B cell (primary cell): ENCODE data around the gene KCNH8. TPM values are rescaled to one million over a fixed set of nuclear protein-coding genes. Genes with fewer than 3 reads are reported as not detected.

Experiments
- ATAC-seq: fragments of 200-7000 bp; cut with Tn5 transposase; one replicate; pipeline ENCODE4 v1.10.0; 2021; ENCODE audit warnings: low read depth, mild to moderate bottlenecking, moderate number of reproducible peaks, moderate library complexity
- CTCF ChIA-PET: fragments of 350-600 bp; sonication (Branson Sonifier 250); formaldehyde crosslinking; loops from one replicate; lab custom pipeline; 2021; ENCODE audit warnings: antibody characterized with exemption, inconsistent platforms; lab: Charles Lee
- POLR2A ChIA-PET: fragments of 350-600 bp; sonication (Branson Sonifier 250); formaldehyde crosslinking; loops from one replicate; lab custom pipeline; 2021; ENCODE audit warnings: antibody characterized with exemption; lab: Charles Lee
- DNase-seq: peaks from one replicate; pipeline ENCODE4 v3.0.0; 2013
- H2AFZ ChIP-seq: 2 replicates; pipeline ENCODE4 v1.6.1; 2012; ENCODE audit warnings: mild to moderate bottlenecking, low read depth, low read length; ENCODE audit not compliant: insufficient read depth, poor library complexity, severe bottlenecking
- H3K27ac ChIP-seq, 2 donors: 1 replicate in 1 of 2; 2 replicates in 1 of 2; pipeline ENCODE4 v1.5.1; 2012 to 2013; ENCODE audit warnings: low read length in 2 of 2, mild to moderate bottlenecking in 2 of 2, moderate library complexity in 1 of 2
- H3K27me3 ChIP-seq, 4 experiments: fragments of 200-600 bp in 1 of 4; sonication (generic) in 1 of 4; replicated peaks in 1 of 4; 1 replicate in 2 of 4; 2 replicates in 2 of 4; pipeline versions ENCODE4 v1.6.1 to v1.7.0; 2013 to 2016; ENCODE audit warnings: low read length in 3 of 4, mild to moderate bottlenecking in 2 of 4, mixed read lengths in 1 of 4, moderate library complexity in 1 of 4; ENCODE audit not compliant: insufficient read depth in 4 of 4, control insufficient read depth in 3 of 4; ENCODE audit errors: control extremely low read depth in 1 of 4
- H3K36me3 ChIP-seq, 2 experiments: replicated peaks in 1 of 2; 1 replicate in 1 of 2; 2 replicates in 1 of 2; pipeline versions ENCODE4 v1.6.1 to v1.7.1; 2013; ENCODE audit warnings: low read length in 1 of 2; ENCODE audit not compliant: insufficient read depth in 2 of 2, control insufficient read depth in 1 of 2; ENCODE audit errors: control extremely low read depth in 1 of 2, extremely low read depth in 1 of 2
- H3K4me1 ChIP-seq, 2 donors: fragments of 200-600 bp in 1 of 2; sonication (generic) in 1 of 2; 1 replicate in 1 of 2; 2 replicates in 1 of 2; pipeline versions ENCODE4 v1.5.1 to v1.6.1; 2013 to 2017; ENCODE audit warnings: low read length in 2 of 2; ENCODE audit not compliant: control insufficient read depth in 2 of 2, insufficient read depth in 2 of 2
- H3K4me2 ChIP-seq: replicated peaks from 2 replicates; pipeline ENCODE3; 2012; ENCODE audit warnings: mild to moderate bottlenecking, low read depth, low read length; ENCODE audit not compliant: poor library complexity, severe bottlenecking
- H3K4me3 ChIP-seq, 5 experiments: fragments of 200-600 bp in 1 of 5; sonication (generic) in 1 of 5; 1 replicate in 3 of 5; 2 replicates in 2 of 5; pipeline versions ENCODE4 v1.5.1 to v1.7.0; 2011 to 2016; ENCODE audit warnings: low read length in 4 of 5, mild to moderate bottlenecking in 4 of 5, low read depth in 2 of 5, control low read depth in 1 of 5, moderate library complexity in 1 of 5; ENCODE audit not compliant: insufficient read depth in 1 of 5; ENCODE audit errors: control extremely low read depth in 1 of 5, extremely low read depth in 1 of 5
- H3K79me2 ChIP-seq: fragments of 200-600 bp; sonication (generic); one replicate; pipeline ENCODE4 v1.6.0; 2016; ENCODE audit warnings: low read length; ENCODE audit not compliant: control insufficient read depth, insufficient read depth
- H3K9ac ChIP-seq: fragments of 200-600 bp; sonication (generic); 2 replicates; pipeline ENCODE4 v1.6.1; 2017; ENCODE audit warnings: mild to moderate bottlenecking, low read length, moderate library complexity
- H3K9me3 ChIP-seq, 3 donors: one replicate each; pipeline versions ENCODE4 v1.6.1 to v1.7.1; 2013; ENCODE audit warnings: low read length in 2 of 3; ENCODE audit not compliant: control insufficient read depth in 2 of 3, insufficient read depth in 1 of 3; ENCODE audit errors: control extremely low read depth in 1 of 3
- H4K20me1 ChIP-seq: 2 replicates; pipeline ENCODE4 v1.6.0; 2012; ENCODE audit warnings: mild to moderate bottlenecking, low read length; ENCODE audit not compliant: insufficient read depth, control insufficient read depth, poor library complexity, severe bottlenecking
- H3K27ac Mint-ChIP-seq: one replicate; pipeline ENCODE4 v1.8.0; 2021; ENCODE audit warnings: mixed read lengths
- H3K27me3 Mint-ChIP-seq: one replicate; pipeline ENCODE4 v1.8.0; 2021; ENCODE audit warnings: mixed read lengths
- H3K4me1 Mint-ChIP-seq: one replicate; pipeline ENCODE4 v1.8.0; 2021; ENCODE audit warnings: mixed read lengths
- H3K4me3 Mint-ChIP-seq: one replicate; pipeline ENCODE4 v1.8.0; 2021; ENCODE audit warnings: mixed read lengths
- H3K9me3 Mint-ChIP-seq: one replicate; pipeline ENCODE4 v1.8.0; 2022; ENCODE audit warnings: mixed read lengths; ENCODE audit not compliant: insufficient read depth
- CTCF ChIP-seq: fragments of 200-600 bp; IDR thresholded peaks from one replicate; pipeline ENCODE4 v1.8.0; 2022; ENCODE audit warnings: antibody characterized with exemption, mild to moderate bottlenecking
- EZH2 ChIP-seq: IDR thresholded peaks from 2 replicates; pipeline ENCODE4 v1.6.1; 2012; ENCODE audit warnings: borderline replicate concordance, low read depth, mild to moderate bottlenecking, moderate library complexity, low read length; ENCODE audit not compliant: insufficient read depth, poor library complexity, severe bottlenecking
- WGBS: methylation state at CpG from one replicate; pipeline ENCODE4 v1.1.5; 2013; ENCODE audit warnings: missing lambda C conversion rate; ENCODE audit not compliant: insufficient coverage; 5-methylcytosine and 5-hydroxymethylcytosine counted together
- intact Hi-C: fragments of 100-400 bp; cut with micrococcal nuclease; formaldehyde crosslinking; loops from one replicate; pipeline ENCODE4 v1.10.0; 2022
- polyA plus RNA-seq: library from polyadenylated mRNA; depleted of rRNA; stranded (reverse); fragments of >200 nt; gene quantifications from 2 replicates; pipeline ENCODE4 v1.2.3, GENCODE V29; 2012
- total RNA-seq, 2 donors: library from RNA; stranded (reverse); fragments of 120-200 nt in 1 of 2; gene quantifications; 1 replicate in 1 of 2; 2 replicates in 1 of 2; pipeline versions ENCODE4 v1.2.3 to v1.2.4, GENCODE V29; 2013 to 2022

The KCNH8 gene
- total and polyA plus RNA-seq, 2 donors (not counting 1 experiment from before 2014, with no cell fraction given): 4.0 to 12.7 TPM

- no peaks in the 10 kb centered on the region for H3K27me3 ChIP-seq
- DNase-seq (peak; percentile 13), ATAC-seq (no peak)
- H3K9me3 ChIP-seq: no peaks in the 10 kb centered on the region
- H3K4me3 Mint-ChIP-seq: peak overlapping the region; percentile 27
- H3K36me3 ChIP-seq: peaks cover 3 to 14% of the 10 kb centered on the region in 2 experiments
- POLR2A ChIA-PET: no interaction called here
- intact Hi-C loops: loop anchor here (5.0 kb wide), 1 partner anchor 96 kb away; no protein-coding TSS in a partner anchor
- H3K4me1 ChIP-seq: peaks cover 6 to 7% of the 10 kb centered on the region in 2 donors
- H3K4me2 ChIP-seq: peak overlapping the region; percentile 56
- H4K20me1 ChIP-seq: no peaks in the 10 kb centered on the region
- CTCF ChIA-PET: no interaction called here
- H3K9ac ChIP-seq: no peak overlapping the region
- no peaks in the 10 kb centered on the region for H3K27me3 Mint-ChIP-seq
- no peaks in the 10 kb centered on the region for H3K9me3 Mint-ChIP-seq
- H3K4me1 Mint-ChIP-seq: peaks cover 12% of the 10 kb centered on the region
- H3K27ac ChIP-seq: peak overlapping the region in 1 of 2 donors; percentile 13
- peak overlapping the region; percentile 51 for H3K27ac Mint-ChIP-seq
- WGBS: no CpG with 5 or more reads among the region's 1 CpG
- H3K4me3 ChIP-seq: no peak overlapping the region
- H3K79me2 ChIP-seq: no peaks in the 10 kb centered on the region
- no peak for TF ChIP-seq CTCF
- H2AFZ ChIP-seq: no peak overlapping the region
Measured at GRCh38 chr3:19446687-19447086, 298.4 kb downstream of the KCNH8 start.

- Mint-ChIP-seq H3K27ac (no peak overlapping the region), H3K9me3 (peaks cover 6% of the 10 kb centered on the region), H3K4me1 (no peaks in the 10 kb centered on the region), H3K27me3 (no peaks in the 10 kb centered on the region), H3K4me3 (no peak overlapping the region)
- H3K27me3 ChIP-seq: no peaks in the 10 kb centered on the region
- H3K27ac ChIP-seq: no peak overlapping the region
- ATAC-seq (no peak), DNase-seq (no peak)
- no peak overlapping the region for H3K4me2 ChIP-seq
- no peaks in the 10 kb centered on the region for H3K79me2 ChIP-seq
- WGBS: 100% methylated on average over 1 of the region's 4 CpGs
- intact Hi-C loops: no loop called here
- H2AFZ ChIP-seq: no peak overlapping the region
- no peaks in the 10 kb centered on the region for H3K4me1 ChIP-seq
- CTCF ChIA-PET: no interaction called here
- no peak overlapping the region for H3K4me3 ChIP-seq
- POLR2A ChIA-PET: no interaction called here
- no peaks in the 10 kb centered on the region for H4K20me1 ChIP-seq
- H3K9me3 ChIP-seq: peaks cover 0 to 3% (median 0%) of the 10 kb centered on the region in 3 donors
- peaks cover 1 to 18% of the 10 kb centered on the region in 2 experiments for H3K36me3 ChIP-seq
- H3K9ac ChIP-seq: no peak overlapping the region
- no peak for TF ChIP-seq EZH2
- no peak for TF ChIP-seq CTCF
Measured at GRCh38 chr3:19455546-19455945, 307.2 kb downstream of the KCNH8 start.
